Spleen (tissue), 11 donors: ENCODE results near the gene UNCX. TPM values are rescaled to one million over a fixed set of nuclear protein-coding genes. Genes with fewer than 3 reads are reported as not detected.
A peak's percentile ranks its signal among the peaks of the same experiment; 100 is the strongest.

ENCODE experiments used
- DNase-seq: peaks from one replicate; pipeline ENCODE4 v3.0.0-alpha.2; 2020
- H3K27ac ChIP-seq, 8 donors: fragments of 200-600 bp; sonication (generic) in 7 of 8; 1 replicate in 4 of 8; 2 replicates in 4 of 8; pipeline versions ENCODE4 v1.5.0 to v1.8.0; 2016 to 2021; ENCODE audit warnings: inconsistent platforms in 4 of 8, mild to moderate bottlenecking in 4 of 8, moderate library complexity in 1 of 8
- H3K27me3 ChIP-seq, 7 donors: fragments of 200-600 bp; sonication (generic) in 6 of 7; replicated peaks in 1 of 7; 1 replicate in 4 of 7; 2 replicates in 3 of 7; pipeline versions ENCODE4 v1.5.0 to v1.8.0; 2016 to 2021; ENCODE audit warnings: inconsistent platforms in 3 of 7, mild to moderate bottlenecking in 1 of 7
- H3K36me3 ChIP-seq, 6 donors: fragments of 200-600 bp; sonication (generic) in 5 of 6; 1 replicate in 4 of 6; 2 replicates in 2 of 6; pipeline versions ENCODE4 v1.5.0 to v1.8.0; 2016 to 2021; ENCODE audit warnings: inconsistent platforms in 2 of 6
- H3K4me1 ChIP-seq, 6 donors: fragments of 200-600 bp; sonication (generic) in 5 of 6; 1 replicate in 3 of 6; 2 replicates in 3 of 6; pipeline versions ENCODE4 v1.5.0 to v1.8.0; 2016 to 2021; ENCODE audit warnings: inconsistent platforms in 3 of 6
- H3K4me3 ChIP-seq, 8 donors: fragments of 200-600 bp; sonication (generic) in 7 of 8; 1 replicate in 4 of 8; 2 replicates in 4 of 8; pipeline versions ENCODE4 v1.5.0 to v1.8.0; 2016 to 2021; ENCODE audit warnings: inconsistent platforms in 4 of 8, mild to moderate bottlenecking in 4 of 8, moderate library complexity in 2 of 8
- H3K9me3 ChIP-seq, 8 donors: fragments of 200-600 bp; sonication (generic) in 7 of 8; 1 replicate in 4 of 8; 2 replicates in 4 of 8; pipeline versions ENCODE4 v1.5.0 to v1.8.0; 2016 to 2021; ENCODE audit warnings: inconsistent platforms in 4 of 8
- POLR2A ChIP-seq, 3 donors: fragments of 450-650 bp; IDR thresholded peaks; one replicate each; pipeline ENCODE4 v1.5.1; 2017; ENCODE audit warnings: antibody characterized with exemption in 3 of 3, mild to moderate bottlenecking in 1 of 3
- POLR2AphosphoS5 ChIP-seq, 3 donors: sonication (generic); formaldehyde crosslinking; IDR thresholded peaks; one replicate each; pipeline ENCODE4 v1.5.1; 2017; ENCODE audit warnings: antibody characterized with exemption in 3 of 3
- WGBS, 5 donors: extraction: QIAGEN DNeasy Blood & Tissue Kit in 3 of 5; methylation state at CpG; one replicate each; pipeline versions ENCODE4 v1.1.5 to v1.1.7; 2013 to 2018; 5-methylcytosine and 5-hydroxymethylcytosine counted together
- intact Hi-C: fragments of 100-400 bp; cut with DNase I; formaldehyde crosslinking; loops from one replicate; pipeline ENCODE4 v1.15.0; 2023; ENCODE audit warnings: low total_unique reads
- polyA plus RNA-seq, 3 donors: library from polyadenylated mRNA; stranded (reverse); fragments of 200-250 nt; gene quantifications; one replicate each; pipeline ENCODE4 v1.2.1, GENCODE V29; 2013
- total RNA-seq, 7 donors: library from RNA; depleted of rRNA in 3 of 7; stranded (reverse); fragments of >200 nt in 3 of 7; fragmentation: NEBNext Ultra II Directional in 4 of 7; extraction: Animal tissue kit (Norgen Biotek cat#: 25700) in 4 of 7; gene quantifications; one replicate each; pipeline versions ENCODE4 v1.1.0 to v1.2.1, GENCODE V29; 2016 to 2021
- TF ChIP-seq, protein P1 (sequence below), 11 experiments: fragments of 200-600 bp in 7 of 11; fragments of 450-650 bp in 4 of 11; sonication (generic) in 4 of 11; IDR thresholded peaks in 8 of 11; conservative IDR thresholded peaks in 3 of 11; 1 replicate in 7 of 11; 2 replicates in 4 of 11; pipeline versions ENCODE4 v1.4.0 to v1.8.0; 2016 to 2021; ENCODE audit warnings: antibody characterized with exemption in 11 of 11, inconsistent platforms in 4 of 11, mild to moderate bottlenecking in 1 of 11
- donor health status: healthy with polysubstance abuse.
- donor health status: DM: no; HTN: no; CAD: no; lungs with moderate emphysema.
- donor health status: DM: no; HTN: no; CAD: no.
- donor health status: Bipolar disorder and iron deficiency.
- donor health status: healthy.
- donor health status: DM: no; HTN: no; CAD: no.
- donor health status: DM: yes; HTN: yes; CAD: no.

The UNCX gene
- total and polyA plus RNA-seq, 10 donors, result not detected

GRCh38 chr7:1236831-1237701, 4.4 kb downstream of the UNCX start:
- H3K27me3 ChIP-seq, result peaks cover 38 to 100% (median 96%) of the 10 kb centered on the region in 7 donors
- H3K4me3 ChIP-seq, result peak overlapping the region in 1 of 8 donors; percentile 51
- peaks cover 3 to 56% (median 26%) of the 10 kb centered on the region in 6 donors for H3K4me1 ChIP-seq
- intact Hi-C loops, result no loop called here
- no peak for TF ChIP-seq POLR2AphosphoS5 (IDR thresholded peaks at IDR 0.05)
- TF ChIP-seq, protein P1, sequence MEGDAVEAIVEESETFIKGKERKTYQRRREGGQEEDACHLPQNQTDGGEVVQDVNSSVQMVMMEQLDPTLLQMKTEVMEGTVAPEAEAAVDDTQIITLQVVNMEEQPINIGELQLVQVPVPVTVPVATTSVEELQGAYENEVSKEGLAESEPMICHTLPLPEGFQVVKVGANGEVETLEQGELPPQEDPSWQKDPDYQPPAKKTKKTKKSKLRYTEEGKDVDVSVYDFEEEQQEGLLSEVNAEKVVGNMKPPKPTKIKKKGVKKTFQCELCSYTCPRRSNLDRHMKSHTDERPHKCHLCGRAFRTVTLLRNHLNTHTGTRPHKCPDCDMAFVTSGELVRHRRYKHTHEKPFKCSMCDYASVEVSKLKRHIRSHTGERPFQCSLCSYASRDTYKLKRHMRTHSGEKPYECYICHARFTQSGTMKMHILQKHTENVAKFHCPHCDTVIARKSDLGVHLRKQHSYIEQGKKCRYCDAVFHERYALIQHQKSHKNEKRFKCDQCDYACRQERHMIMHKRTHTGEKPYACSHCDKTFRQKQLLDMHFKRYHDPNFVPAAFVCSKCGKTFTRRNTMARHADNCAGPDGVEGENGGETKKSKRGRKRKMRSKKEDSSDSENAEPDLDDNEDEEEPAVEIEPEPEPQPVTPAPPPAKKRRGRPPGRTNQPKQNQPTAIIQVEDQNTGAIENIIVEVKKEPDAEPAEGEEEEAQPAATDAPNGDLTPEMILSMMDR (IDR thresholded peaks at IDR 0.05 in 8 of 11, conservative IDR thresholded peaks at IDR 0.05 in 3 of 11), result no peak
- TF ChIP-seq POLR2A (IDR thresholded peaks at IDR 0.05), result no peak
- 5 to 8% (median 6%) methylated on average over 69 to 83 of the region's 83 CpGs for WGBS, 5 donors
- no peaks in the 10 kb centered on the region for H3K36me3 ChIP-seq
- H3K27ac ChIP-seq, result no peak overlapping the region
- H3K9me3 ChIP-seq, result peaks cover 0 to 5% (median 0%) of the 10 kb centered on the region in 8 donors
- DNase-seq, result no peak

- peak; percentile 41 for DNase-seq
- Histone ChIP-seq H3K9me3 (peaks cover 0 to 5% (median 0%) of the 10 kb centered on the region in 8 donors), H3K4me3 (no peak overlapping the region), H3K27ac (no peak overlapping the region), H3K4me1 (peaks cover 3 to 57% (median 27%) of the 10 kb centered on the region in 6 donors), H3K27me3 (peaks cover 43 to 100% (median 97%) of the 10 kb centered on the region in 7 donors), H3K36me3 (no peaks in the 10 kb centered on the region)
- TF ChIP-seq POLR2A (IDR thresholded peaks at IDR 0.05), result no peak
- TF ChIP-seq POLR2AphosphoS5 (IDR thresholded peaks at IDR 0.05), result no peak
- TF ChIP-seq, protein P1 (IDR thresholded peaks at IDR 0.05 in 8 of 11, conservative IDR thresholded peaks at IDR 0.05 in 3 of 11), result no peak
- intact Hi-C loops, result no loop called here
- WGBS, 5 donors, result 7 to 14% (median 8%) methylated on average over 25 to 29 of the region's 29 CpGs
These were observed 5.1 kb downstream of the UNCX start for GRCh38 chr7:1237704-1238255.

GRCh38 chr7:1238450-1238882, 5.8 kb downstream of the UNCX start:
- peaks cover 3 to 53% (median 27%) of the 10 kb centered on the region in 6 donors for H3K4me1 ChIP-seq
- no peak overlapping the region for H3K27ac ChIP-seq
- no peak for TF ChIP-seq POLR2A (IDR thresholded peaks at IDR 0.05)
- TF ChIP-seq, protein P1 (IDR thresholded peaks at IDR 0.05 in 8 of 11, conservative IDR thresholded peaks at IDR 0.05 in 3 of 11), result no peak
- no peak for TF ChIP-seq POLR2AphosphoS5 (IDR thresholded peaks at IDR 0.05)
- peaks cover 0 to 4% (median 0%) of the 10 kb centered on the region in 8 donors for H3K9me3 ChIP-seq
- no peak overlapping the region for H3K4me3 ChIP-seq
- no peaks in the 10 kb centered on the region for H3K36me3 ChIP-seq
- DNase-seq, result peak; percentile 40
- WGBS, 5 donors, result 10 to 16% (median 12%) methylated on average over 21 of the region's 21 CpGs
- peaks cover 48 to 100% (median 97%) of the 10 kb centered on the region in 7 donors for H3K27me3 ChIP-seq
- intact Hi-C loops, result no loop called here
